Activated CD4-positive, alpha-beta T cell treated with anti-CD3 and anti-CD28 coated beads for 48 hours (primary cell): ENCODE results near the gene CIB4.
"Not testable (repeated sequence)": the region's sequence is repeated elsewhere in the genome, so short reads cannot be mapped to it uniquely, and the experiment has no call there.

ENCODE experiments used
- DNase-seq: peaks from one replicate; pipeline ENCODE4 v3.0.0-alpha.2; 2020

The CIB4 gene

GRCh38 chr2:26580151-26580550 is 61.0 kb downstream of the CIB4 start:
- no peak for DNase-seq

- no peak for DNase-seq
Measured at GRCh38 chr2:26579723-26580040, 61.5 kb downstream of the CIB4 start.

- DNase-seq: no peak
Measured at GRCh38 chr2:26579025-26579722, 62.0 kb downstream of the CIB4 start.

GRCh38 chr2:26578581-26578980 is 62.6 kb downstream of the CIB4 start:
- no peak for DNase-seq

GRCh38 chr2:26578113-26578458 is 63.1 kb downstream of the CIB4 start:
- no peak for DNase-seq

GRCh38 chr2:26577442-26578112 is 63.6 kb downstream of the CIB4 start:
- DNase-seq: peak; percentile 75

GRCh38 chr2:26576565-26577441 is 64.4 kb downstream of the CIB4 start:
- no peak for DNase-seq

- no peak for DNase-seq
Measured at GRCh38 chr2:26575836-26576564, 65.2 kb downstream of the CIB4 start.

- DNase-seq: no peak
Measured at GRCh38 chr2:26574900-26575560, 66.1 kb downstream of the CIB4 start.

- no peak for DNase-seq
Measured at GRCh38 chr2:26574066-26574899, 66.9 kb downstream of the CIB4 start.

- no peak for DNase-seq
Measured at GRCh38 chr2:26573241-26573925, 67.8 kb downstream of the CIB4 start.

- DNase-seq: no peak
Measured at GRCh38 chr2:26572591-26572990, 68.6 kb downstream of the CIB4 start.

- DNase-seq: no peak
Measured at GRCh38 chr2:26571316-26571715, 69.8 kb downstream of the CIB4 start.

GRCh38 chr2:26570083-26570430 is 71.1 kb downstream of the CIB4 start:
- no peak for DNase-seq

- no peak for DNase-seq
Measured at GRCh38 chr2:26569216-26570082, 71.7 kb downstream of the CIB4 start.

GRCh38 chr2:26568076-26568890 is 72.9 kb downstream of the CIB4 start:
- no peak for DNase-seq

GRCh38 chr2:26567534-26567933 is 73.6 kb downstream of the CIB4 start:
- DNase-seq: no peak

- not testable (repeated sequence) for DNase-seq
Measured at GRCh38 chr2:26566731-26567130, 74.4 kb downstream of the CIB4 start.

GRCh38 chr2:26566081-26566375 is 75.1 kb downstream of the CIB4 start:
- no peak for DNase-seq
